ENCODE results near the gene ZIC4.

ZIC4 gene

DNA sequence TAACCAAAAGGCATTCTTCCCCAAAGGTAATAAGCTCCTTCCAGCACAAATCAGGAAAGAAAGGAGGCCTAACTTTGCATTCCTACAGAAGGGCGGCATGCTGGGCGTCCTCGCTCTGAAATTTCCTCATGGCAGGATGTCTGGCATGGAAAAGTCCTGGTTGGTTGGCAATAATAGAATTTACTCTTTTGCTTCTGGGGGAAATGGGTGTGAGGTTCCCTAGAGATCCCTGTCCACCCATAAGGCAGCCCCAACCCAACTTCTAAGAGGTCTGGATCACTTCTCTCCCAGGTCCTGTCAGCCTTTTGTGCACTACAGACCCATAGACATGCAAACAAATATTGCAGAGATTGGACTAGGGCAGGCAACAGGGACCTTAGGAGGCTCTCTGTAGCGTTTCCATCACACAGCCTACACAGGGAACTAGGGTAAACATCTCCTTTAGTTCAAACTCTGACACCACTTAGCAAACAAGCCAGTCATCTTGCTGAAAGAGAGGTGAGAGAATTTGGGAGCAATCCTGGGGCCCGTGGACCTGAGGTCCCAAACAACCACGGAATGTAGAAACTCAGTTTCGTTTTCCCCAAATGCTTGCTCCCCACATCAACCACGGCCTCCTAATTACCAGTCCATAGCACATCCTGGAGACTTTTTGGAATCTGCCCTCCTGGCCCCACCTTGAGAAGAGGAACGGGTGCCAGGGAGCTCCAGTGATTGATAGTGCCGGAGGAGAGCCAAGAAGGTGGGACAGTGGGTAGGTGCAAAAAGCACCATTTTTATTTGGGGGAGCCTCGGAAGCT lies 2.1 kb downstream of the ZIC4 start:
- DNase-seq: no peak

DNA sequence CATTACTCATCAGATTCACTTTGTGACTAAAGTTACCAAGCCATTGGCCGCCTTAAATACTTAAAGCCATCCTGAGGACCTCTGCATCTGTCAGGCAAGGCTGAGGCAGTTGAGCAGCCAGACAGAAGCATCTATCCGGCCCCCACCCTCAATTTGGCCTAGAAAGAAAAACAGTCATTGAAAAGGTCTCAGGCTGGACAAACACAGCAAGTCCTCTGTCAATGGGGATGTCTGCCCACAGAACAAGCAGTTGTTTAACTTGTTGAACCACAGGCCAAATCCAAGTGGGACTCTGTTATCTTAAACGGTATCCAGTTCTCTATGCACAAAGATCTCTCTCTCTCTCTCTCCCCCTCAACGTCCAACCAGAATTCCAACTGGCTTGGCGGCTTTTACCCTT lies 2.8 kb downstream of the ZIC4 start:
- no peak for DNase-seq

DNA sequence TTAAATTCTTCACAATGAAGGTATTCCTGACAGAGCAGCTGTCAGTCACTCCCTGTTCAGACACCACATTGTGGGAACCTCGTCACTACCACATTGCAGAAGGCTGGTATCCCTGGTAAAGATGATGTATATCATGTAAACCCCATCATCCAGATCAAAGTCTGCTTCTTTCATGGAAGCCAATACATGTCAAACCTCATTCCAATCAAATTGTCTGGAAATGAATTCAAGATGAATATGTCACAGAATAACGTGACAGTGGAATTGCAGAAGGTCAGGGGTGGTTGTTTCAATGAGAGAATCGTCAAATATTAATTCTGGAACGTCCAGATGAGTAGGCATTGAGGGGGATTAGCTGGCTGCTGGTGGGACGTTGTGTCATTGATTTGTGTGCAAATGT lies 4.2 kb downstream of the ZIC4 start:
- no peak for DNase-seq

DNA sequence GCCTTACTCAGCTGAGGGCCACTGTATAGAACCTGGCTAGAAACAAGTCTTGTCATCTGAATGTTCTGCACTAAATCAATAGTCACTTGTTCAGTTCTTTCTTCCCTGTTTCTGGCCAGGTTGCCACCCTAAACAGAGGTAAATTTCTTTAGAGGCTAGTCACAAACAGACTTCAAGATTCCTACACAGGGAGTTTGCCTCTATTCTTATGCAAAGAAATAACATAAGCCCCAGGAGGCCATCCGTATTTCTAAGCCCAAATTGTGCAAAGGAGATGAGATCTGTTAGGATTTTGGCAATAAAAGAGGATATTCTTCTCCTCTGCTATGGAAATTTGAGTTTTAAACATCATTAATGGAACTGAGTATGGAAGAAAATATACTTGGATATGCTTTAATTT lies 4.9 kb downstream of the ZIC4 start:
- no peak for DNase-seq

DNA sequence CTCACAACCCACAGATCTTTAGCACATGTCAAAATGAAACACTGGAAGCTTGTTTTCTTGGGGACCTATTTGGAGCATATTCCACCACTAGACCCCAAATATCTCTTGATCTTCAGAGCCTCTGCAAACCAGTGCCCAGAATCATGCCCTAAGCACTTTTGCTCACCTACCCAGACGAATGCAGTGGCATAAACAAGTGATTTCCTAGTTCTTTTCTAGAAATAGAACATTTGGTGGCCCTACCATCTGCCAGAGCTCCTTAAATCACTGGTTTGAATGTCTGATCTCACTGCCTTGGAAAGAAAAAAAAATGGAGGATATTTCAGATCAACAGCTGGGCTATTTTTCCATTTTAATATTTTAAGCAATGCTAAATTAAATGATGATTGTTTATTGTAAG lies 5.3 kb downstream of the ZIC4 start:
- DNase-seq: no peak

DNA sequence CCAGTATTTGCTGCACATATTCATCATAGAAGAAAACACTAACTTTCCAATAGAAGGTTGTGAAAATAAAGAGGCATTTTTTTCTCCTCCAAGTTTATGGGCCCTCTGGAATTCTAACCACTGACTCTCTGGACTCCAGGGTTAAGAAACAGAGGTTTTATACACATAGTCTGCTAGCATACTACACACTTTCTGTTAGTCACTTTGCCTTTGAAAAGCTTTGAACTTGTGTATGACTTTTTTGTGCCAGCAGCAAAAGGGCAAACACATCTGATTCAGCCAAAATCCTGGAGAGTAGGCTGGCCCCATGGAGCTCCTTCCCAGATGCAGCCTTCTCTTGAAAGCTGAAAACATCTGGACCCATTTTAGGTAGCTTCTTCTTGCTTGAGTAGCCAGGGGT lies 6.2 kb downstream of the ZIC4 start:
- no peak for DNase-seq

DNA sequence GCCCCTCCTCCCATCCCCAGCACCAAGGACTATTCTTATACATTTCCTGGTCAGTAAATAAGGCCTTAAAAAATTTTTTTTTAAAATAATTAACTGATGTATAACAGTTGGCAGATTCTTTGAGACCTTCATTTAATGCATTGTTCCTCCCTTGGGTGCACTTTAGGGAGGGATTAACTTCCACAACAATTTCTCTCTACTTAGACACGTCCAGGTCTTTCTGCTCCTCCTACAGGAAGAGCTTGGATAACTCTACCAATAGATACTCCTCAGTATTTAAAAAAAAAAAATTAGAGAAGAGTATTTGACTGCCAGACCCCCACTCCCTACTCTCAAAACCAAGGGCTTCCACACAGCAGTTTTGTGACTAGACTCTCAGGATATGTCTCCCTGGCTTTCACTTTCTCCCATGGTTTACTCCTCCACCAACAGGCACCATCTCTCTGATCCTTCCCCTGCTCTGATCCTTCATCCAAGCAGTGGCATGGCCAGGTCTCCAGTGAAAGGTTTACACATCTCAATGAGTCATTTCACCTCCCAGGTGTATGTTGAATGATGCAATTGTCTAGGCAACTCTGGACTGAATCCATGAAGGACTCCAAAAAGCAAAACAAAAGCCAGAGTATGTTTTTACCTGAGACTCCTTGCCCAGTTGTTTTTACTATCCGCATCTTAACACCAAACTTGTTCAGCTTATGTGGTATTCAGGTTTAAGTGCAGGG lies 7.4 kb downstream of the ZIC4 start:
- DNase-seq: no peak

DNA sequence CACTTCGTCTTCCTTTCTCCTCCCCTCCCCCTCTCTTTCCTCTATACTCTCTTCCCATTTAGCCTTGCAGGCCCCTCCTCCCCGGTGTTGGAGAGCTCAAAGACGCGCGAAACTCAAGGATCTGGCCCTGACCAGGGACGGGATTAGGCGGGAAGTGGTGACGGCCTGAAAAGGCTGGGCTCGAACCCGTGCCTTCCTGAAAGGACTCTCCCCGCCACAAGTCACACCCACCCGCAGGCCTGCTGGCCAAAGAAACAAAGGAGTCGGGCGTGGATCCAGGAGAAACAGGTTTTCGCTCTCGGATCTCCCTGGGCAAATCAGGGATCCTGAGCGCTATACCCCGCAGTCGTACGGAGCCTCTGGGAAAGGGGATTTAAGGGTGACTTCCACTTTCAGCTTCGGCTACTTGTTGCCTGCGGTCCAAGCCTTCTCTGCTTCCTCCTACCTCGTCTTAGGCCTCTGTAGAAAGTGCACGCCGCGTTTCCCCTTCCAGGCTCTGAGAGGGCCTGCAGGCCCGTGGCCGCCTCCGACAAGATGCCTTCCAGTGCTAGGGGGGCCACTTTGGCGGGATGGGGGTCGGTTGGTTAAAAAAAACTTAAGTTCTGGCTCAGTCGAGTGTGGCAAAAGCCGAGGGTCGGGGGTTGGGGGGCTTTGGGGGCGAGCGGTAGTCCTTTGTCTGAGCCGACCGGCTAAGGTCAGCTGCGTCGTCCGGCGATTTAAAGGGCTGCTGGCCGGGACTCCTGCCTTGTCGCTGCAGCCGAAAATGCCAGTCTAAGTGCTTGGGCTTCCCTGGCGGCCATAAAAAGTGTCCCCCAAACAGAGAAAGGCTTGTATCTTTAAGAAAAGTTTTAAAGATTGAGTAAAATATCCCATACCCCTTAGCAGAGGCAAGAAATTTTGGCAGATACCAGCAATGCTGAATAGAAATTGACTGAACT lies 8.2 kb downstream of the ZIC4 start:
- DNase-seq: no peak

DNA sequence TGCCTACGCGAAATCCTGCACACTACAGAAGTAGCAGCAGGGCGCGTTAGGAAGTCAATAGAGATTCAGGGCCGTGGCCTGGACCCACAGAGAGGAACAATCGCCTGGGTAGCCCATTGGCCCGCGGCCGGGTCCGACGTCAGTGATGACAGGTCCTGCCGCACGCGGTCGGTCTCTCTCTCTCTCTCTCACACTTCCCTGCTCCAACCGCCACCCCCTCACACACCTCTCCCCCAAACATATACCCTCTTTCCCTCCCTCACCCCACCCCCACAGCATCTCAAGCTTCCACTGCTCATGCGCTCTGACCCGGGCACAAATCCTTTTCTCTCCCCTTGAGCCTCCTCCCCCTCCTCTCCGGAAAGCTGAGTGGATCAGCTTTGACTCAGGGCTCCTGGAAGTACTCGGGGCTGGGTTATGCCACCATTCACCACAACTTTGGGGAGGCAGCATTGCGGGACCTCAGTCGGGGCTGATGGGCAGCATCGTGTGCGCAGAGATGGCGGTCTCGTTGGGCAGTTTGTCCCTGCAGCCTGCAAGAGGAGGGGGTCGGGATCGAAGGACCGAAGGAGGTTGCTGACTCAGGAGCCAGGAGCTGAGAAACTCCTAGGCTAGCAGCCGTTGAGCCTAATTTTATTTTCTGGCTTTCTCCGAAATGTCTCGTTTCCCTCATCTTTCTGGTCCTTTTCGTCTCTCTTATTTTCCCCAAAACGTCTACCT lies 9.0 kb downstream of the ZIC4 start:
- no peak for DNase-seq

DNA sequence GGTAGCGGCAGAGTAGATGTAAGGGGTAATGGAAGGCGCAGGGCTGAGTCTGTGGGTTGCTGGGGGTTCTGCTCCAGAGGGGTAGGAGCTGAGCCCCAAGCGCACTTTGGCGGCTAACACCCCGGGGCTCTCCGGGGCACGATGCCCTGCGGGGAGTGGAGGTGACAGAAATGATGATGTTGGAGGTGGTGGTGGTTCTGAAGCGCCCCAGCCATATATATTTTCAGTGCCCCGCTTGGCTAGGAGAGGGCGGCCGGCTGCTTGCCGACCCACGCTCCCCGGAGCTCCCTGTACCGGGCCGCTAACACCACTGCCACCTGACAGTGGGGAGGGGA lies 9.7 kb downstream of the ZIC4 start:
- DNase-seq: no peak

DNA sequence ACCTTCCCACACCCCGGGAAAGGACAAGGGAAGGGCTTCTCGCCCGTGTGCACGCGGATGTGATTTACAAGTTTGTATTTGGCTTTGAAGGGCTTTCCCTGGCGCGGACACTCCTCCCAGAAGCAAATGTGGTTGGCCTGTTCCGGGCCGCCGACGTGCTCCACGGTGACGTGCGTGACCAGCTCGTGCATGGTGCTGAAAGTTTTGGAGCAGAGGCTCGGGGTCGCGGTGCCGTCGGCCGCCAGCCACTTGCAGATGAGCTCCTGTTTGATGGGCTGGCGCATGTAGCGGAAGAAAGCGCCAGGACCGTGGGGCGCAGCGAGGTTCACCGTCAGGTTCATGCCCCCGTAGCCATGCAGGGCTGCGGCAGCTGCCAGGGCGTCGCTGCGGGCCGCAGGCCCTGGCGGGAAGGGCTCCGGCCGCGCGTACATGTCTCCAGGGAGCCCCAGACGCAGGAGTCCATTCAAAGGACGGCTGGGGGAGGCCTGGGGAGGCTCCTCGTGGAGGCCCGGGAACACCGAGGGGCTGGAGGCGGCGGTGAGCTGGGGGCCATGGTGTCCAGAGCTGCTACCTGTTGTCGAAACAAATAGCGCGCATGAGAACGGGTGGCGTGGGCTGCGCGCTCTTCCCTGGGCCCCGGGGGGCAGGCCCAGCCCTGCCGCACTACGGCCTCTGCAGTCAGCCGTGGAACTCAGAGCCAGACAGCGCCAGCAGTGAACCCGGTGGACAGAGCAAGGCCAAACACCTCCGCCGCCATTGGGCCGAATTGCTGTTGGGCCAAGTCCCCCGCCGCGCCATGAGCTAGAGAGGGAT lies 10.2 kb downstream of the ZIC4 start:
- no peak for DNase-seq

DNA sequence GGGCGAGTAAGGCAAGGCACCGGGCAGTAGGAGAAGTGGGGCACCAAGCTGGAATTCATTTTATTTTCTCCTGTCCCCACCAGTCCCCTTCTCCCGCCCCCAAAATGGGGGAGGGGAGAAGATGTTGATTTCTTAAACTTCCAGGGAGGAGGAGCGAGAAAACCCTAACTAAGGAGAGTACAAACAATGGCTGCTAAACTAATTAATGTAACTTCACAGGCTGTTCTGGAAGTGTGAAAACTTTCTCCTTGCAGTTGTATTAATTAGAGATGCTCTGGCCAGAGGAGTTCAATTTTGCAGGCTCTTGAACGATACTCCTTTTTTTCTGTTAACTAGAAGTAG lies 11.5 kb downstream of the ZIC4 start:
- DNase-seq: no peak

DNA sequence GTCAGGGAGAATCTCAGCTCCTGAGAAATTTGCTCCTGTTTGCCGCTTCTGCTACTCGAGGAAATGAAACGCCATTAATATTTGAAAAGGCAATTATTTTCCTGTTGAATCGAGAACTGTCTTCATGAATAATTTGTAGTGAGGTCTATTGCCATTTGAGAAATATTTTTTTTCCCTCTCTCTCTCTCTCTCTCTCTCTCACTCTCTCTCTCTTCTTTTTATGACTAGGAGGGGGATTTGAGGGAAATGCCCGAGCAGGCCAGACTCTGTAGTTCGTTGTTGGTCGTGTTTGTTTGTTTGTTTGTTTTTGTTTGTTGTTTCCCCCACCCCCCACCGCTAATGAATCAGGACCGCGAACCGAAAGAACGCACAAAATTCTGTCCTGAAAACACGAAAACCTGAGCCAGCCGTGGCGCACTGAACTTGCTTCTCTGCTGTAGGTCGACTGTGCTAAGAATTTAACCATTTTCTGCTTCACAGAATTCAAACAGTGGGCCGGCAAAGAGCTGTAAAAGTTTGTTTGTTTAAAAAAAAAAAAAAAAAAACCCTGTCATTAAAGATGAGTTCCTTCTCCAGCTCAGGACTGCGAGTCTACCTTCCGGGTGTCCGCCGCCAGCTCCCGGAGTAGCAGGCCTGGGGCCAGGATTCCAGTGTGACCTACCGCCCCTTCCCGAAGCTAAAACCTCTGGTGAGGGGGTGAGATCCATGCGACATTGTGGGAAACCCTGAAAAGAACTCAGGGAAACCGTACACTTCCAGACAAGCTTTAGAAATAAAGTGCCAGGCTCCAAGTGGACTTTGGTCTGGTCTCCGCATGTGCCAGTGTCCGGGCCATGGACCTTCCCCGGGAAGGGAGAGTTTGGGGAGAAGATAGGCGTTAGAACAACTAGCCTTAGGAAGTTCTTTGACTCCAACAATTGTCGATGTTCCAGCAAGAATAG lies 12.1 kb downstream of the ZIC4 start:
- no peak for DNase-seq

DNA sequence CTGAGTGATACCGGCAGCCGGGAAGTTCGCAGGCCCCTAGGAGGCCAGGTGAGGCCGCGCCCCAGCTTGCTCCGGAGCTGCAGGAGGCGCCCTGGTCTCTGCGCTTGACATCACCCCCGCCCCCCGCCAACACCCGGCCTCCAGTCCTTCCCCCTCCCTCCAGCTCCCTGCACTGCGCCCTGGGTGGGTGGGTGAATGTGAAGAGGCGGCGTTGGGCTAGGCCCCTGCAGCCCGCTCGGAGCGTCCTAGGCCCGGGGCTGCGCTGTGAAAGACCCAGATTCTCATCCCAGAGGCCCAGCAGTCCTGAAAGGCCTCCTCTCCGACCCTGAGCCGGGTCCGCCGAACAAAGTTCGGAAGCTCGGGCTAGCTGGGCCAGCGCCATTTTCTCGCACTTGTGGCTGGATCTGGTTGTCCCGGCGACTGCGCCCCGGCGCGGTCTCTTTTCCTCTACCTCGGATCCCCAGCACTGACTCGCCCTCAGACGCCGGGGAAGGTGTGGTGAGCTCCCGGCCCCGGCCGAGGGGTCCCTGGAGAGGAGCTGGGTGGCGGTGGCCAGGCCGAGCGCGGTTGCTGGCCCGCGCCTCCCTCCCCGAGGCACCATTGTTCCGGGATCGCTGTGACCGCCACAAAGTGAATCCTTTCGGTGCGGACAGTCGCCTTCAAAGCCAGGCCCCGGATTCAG lies 12.9 kb downstream of the ZIC4 start:
- DNase-seq: no peak

DNA sequence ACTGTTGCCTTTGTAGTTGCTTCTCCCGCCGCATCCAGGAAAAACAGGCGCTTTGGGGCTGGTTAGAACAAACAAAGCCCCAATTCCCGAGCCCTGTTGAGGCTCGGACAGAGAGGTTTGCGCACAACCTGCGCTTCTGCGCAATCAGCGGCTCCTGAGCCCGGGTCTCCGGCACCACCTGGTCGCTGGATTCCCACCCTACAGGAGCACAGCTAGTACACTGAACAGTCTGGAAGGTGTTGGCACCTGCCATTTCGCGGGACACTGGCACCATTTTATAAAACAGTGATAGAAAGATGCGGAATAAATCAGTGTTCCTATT lies 13.8 kb downstream of the ZIC4 start:
- DNase-seq: no peak

DNA sequence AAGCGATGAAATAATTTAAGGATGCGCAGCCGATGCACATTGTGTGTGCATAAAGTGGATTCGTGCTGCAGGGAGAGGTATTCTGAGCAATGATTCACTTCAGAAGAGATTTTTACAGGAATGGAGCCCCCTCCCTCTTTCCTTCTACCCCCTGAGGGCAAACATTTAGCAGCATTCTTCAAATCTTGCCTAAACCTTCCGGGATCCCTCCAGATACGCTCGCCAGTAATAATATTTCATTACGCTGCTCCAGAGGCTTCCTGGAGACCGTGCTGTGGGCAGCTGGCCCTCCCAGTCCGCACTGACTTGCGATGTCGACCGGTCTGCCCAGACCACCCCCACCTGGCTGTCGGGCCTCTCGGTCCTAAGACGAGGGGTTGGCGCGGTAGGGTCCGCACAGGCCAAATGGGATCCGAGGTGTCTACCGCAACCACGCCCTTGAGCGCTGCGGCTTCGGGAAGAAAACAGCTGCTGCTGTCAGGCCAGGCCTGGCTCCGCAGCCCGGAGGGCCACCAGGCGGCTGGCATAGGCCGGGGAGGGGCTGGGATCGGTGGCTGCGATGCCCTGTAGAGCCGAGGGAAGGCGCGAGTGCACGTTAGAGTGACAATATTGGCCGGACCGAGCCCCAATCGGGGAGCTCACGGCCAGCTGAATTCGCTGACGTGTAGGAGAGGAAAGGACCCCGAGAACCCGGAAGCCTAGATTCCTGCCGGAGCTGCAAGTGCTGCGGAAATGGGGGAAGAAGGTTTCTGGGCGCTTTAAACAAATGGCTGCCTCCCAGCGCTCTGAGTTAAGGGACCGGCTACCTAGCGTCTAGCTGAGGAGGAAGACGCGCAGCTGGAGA lies 14.3 kb downstream of the ZIC4 start:
- DNase-seq: peak; percentile 36

DNA sequence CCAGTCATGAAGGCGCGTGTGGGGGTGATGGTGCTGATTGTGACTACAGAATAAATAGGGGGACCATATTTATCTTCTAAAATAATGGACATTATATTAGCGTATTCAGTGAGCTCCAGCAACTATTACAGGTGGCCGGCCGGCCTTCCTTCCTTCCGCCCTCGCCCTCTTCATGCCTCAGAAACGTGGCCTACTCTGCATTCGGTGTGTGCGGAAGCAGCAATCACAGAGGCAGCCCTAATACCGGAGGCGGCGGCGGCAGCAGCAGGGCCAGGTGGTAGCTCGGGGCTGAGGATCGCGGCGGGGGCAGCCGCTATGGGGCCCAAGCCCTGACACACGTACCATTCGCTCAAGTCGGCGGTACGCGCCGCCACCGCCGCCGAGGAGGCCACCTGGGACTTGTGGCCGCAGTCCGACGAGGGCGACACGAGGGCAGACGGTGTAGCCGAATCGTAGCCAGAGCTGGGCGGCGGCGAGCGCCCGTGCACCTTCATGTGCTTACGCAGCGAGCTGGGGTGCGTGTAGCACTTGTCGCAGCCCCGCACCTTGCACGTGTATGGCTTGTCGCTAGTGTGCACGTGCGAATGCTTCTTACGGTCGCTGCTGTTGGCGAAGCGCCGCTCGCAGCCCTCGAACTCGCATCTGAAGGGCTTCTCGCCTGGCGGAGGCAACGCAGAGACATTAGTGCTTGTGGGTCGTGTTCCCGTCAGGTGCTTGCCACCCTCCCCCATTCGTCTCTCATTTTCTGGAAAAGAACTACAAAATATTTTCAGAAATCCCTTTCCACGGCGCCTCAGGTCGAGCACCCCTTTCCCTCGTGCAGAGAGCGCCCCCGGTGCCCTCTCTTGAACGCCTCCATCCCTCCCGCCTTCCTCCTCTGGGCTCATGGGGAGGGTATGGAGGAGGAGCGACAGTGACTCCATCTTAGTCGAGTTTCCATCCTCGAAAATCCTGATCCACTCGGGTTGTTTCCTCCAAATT lies 15.5 kb downstream of the ZIC4 start:
- no peak for DNase-seq

DNA sequence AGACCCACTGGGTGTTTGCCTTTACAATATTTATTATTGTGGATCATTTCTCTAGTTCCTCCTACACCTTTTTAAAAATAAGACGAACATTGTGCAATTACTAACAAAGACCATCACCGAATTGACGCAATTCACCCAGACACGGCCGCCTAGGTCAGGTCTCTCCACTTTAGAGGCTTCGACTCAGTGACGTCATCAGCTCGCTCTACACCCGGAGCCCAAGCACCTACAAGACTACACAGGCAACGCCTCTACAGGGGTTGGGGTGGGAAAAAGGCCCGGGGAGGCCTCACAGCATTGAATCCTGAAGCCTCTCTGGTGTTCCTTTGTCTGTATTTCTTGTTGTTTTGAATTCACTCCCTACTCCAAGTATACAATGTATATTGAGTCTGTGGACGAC lies 16.6 kb downstream of the ZIC4 start:
- no peak for DNase-seq

Measured in RPMI8226 (cell line).